K562 (cell line): ENCODE measurements around the gene TMPRSS9. TPM values are rescaled to one million over a fixed set of nuclear protein-coding genes. Genes with fewer than 3 reads are reported as not detected.

Experiments
- ATAC-seq: fragments of 200-7000 bp; cut with Tn5 transposase; 3 replicates; pipeline ENCODE4 v1.9.1; 2020; ENCODE audit warnings: moderate library complexity
- BruUV-seq: library from RNA; stranded (reverse); fragments of 400-500 nt; replicated peaks from 2 replicates; lab custom pipeline; 2021; lab: Mats Ljungman, UMichigan
- CTCF ChIA-PET: fragments of 300-600 bp; formaldehyde crosslinking; extraction: SDS; loops from one replicate; lab custom pipeline; 2021; ENCODE audit warnings: low intra/inter-chr PET ratio; lab: Yijun Ruan, JAX
- POLR2A ChIA-PET: fragments of 300-600, 350-650 bp; sonication (Branson Sonifier 250); formaldehyde crosslinking; extraction: SDS; loops from one replicate; lab custom pipeline; 2021; ENCODE audit warnings: antibody characterized with exemption, inconsistent platforms; lab: Yijun Ruan, JAX
- DNase-seq, 4 experiments: peaks; one replicate each; pipeline versions ENCODE4 v3.0.0 to v3.0.0-alpha.2; 2011 to 2018; ENCODE audit warnings: low spot score in 3 of 4, mixed read lengths in 3 of 4; ENCODE audit errors: extremely low read depth in 1 of 4
- FAIRE-seq: peaks from 2 replicates; lab custom pipeline; 2011; peaks lifted over from hg19 to GRCh38; lab: Jason Lieb, UNC
- H2AFZ ChIP-seq: 2 replicates; pipeline ENCODE4 v1.6.0; 2011; ENCODE audit warnings: low read depth, low read length, control low read depth, inconsistent platforms
- H3K27ac ChIP-seq: fragments of 200-600 bp; 3 replicates; pipeline ENCODE4 v1.8.0; 2011; ENCODE audit warnings: low read depth, mild to moderate bottlenecking, control low read depth, inconsistent platforms, low read length, moderate library complexity, mixed read lengths; ENCODE audit errors: extremely low read depth
- H3K27me3 ChIP-seq, 2 experiments: fragments of 300-600 bp in 1 of 2; 2 replicates in 1 of 2; 3 replicates in 1 of 2; pipeline versions ENCODE4 v1.6.0 to v1.8.0; 2011; ENCODE audit warnings: inconsistent platforms in 2 of 2, low read length in 2 of 2, mild to moderate bottlenecking in 1 of 2, mixed read lengths in 1 of 2, moderate library complexity in 1 of 2; ENCODE audit not compliant: control insufficient read depth in 2 of 2, insufficient read depth in 2 of 2
- H3K36me3 ChIP-seq: fragments of 300-600 bp; 3 replicates; pipeline ENCODE4 v1.8.0; 2011; ENCODE audit warnings: mild to moderate bottlenecking, low read length, inconsistent platforms; ENCODE audit not compliant: control insufficient read depth, insufficient read depth
- H3K4me1 ChIP-seq, 2 experiments: fragments of 200-600 bp in 1 of 2; replicated peaks in 1 of 2; 2 replicates in 1 of 2; 3 replicates in 1 of 2; pipeline versions ENCODE4 v1.5.1 to v1.8.0; 2011; ENCODE audit warnings: inconsistent platforms in 2 of 2, low read length in 2 of 2, mild to moderate bottlenecking in 1 of 2, mixed read lengths in 1 of 2, moderate library complexity in 1 of 2; ENCODE audit not compliant: control insufficient read depth in 2 of 2, insufficient read depth in 2 of 2
- H3K4me2 ChIP-seq: 2 replicates; pipeline ENCODE4 v1.6.1; 2011; ENCODE audit warnings: low read length, control low read depth, inconsistent platforms, mixed read lengths; ENCODE audit not compliant: insufficient read depth
- H3K4me3 ChIP-seq: fragments of 200-600 bp; sonication (generic), shearing (Covaris generic); 2 replicates; pipeline ENCODE4 v1.5.1; 2016; ENCODE audit warnings: control low read depth, inconsistent platforms
- H3K79me2 ChIP-seq: fragments of 200-600 bp; 3 replicates; pipeline ENCODE4 v1.8.0; 2011; ENCODE audit warnings: low read length, inconsistent platforms; ENCODE audit not compliant: control insufficient read depth, insufficient read depth
- H3K9ac ChIP-seq, 2 experiments: 2 replicates each; pipeline versions ENCODE4 v1.6.0 to v1.6.1; 2011; ENCODE audit warnings: low read depth in 2 of 2, low read length in 2 of 2, control low read depth in 1 of 2, inconsistent platforms in 1 of 2, mild to moderate bottlenecking in 1 of 2, mixed read lengths in 1 of 2; ENCODE audit not compliant: insufficient read depth in 1 of 2
- H3K9me1 ChIP-seq: one replicate; pipeline ENCODE4 v1.6.0; 2011; ENCODE audit warnings: inconsistent platforms, mild to moderate bottlenecking, low read length, moderate library complexity; ENCODE audit not compliant: control insufficient read depth, insufficient read depth
- H3K9me3 ChIP-seq: replicated peaks from 2 replicates; pipeline ENCODE4 v1.5.1; 2011; ENCODE audit warnings: low read depth, low read length, inconsistent platforms; ENCODE audit not compliant: control insufficient read depth, insufficient read depth
- H4K20me1 ChIP-seq: replicated peaks from 2 replicates; pipeline ENCODE4 v1.6.1; 2011; ENCODE audit warnings: low read length, inconsistent platforms, mixed read lengths; ENCODE audit not compliant: control insufficient read depth, insufficient read depth
- CBX1 ChIP-seq: sonication (generic); IDR thresholded peaks from 2 replicates; pipeline ENCODE4 v1.6.1; 2016; ENCODE audit warnings: antibody characterized with exemption, low read depth, mild to moderate bottlenecking
- CLOCK ChIP-seq: fragments of 250-450 bp; sonication (Bioruptor Pico); IDR thresholded peaks from 2 replicates; pipeline ENCODE4 v1.4.0; 2020; ENCODE audit warnings: mild to moderate bottlenecking, moderate library complexity, borderline replicate concordance
- HLTF ChIP-seq: fragments of 450-650 bp; IDR thresholded peaks from 2 replicates; pipeline ENCODE4 v1.6.1; 2016
- KDM1A ChIP-seq, 2 experiments: fragments of 450-650 bp; IDR thresholded peaks; 2 replicates each; pipeline ENCODE4 v1.6.1; 2016; ENCODE audit warnings: mild to moderate bottlenecking in 2 of 2
- PML ChIP-seq: IDR thresholded peaks from 2 replicates; pipeline ENCODE4 v1.6.1; 2012; ENCODE audit warnings: low read length, inconsistent platforms
- PTBP1 ChIP-seq: fragments of 200-400 bp; formaldehyde crosslinking; IDR thresholded peaks from 2 replicates; pipeline ENCODE4 v1.6.1; 2017; ENCODE audit warnings: low read depth, low read length
- RBM25 ChIP-seq: fragments of 200-400 bp; formaldehyde crosslinking; IDR thresholded peaks from 2 replicates; pipeline ENCODE4 v1.6.1; 2018; ENCODE audit warnings: low read length, low read depth, moderate library complexity; ENCODE audit not compliant: severe bottlenecking
- RCOR1 ChIP-seq, 2 experiments: IDR thresholded peaks; 2 replicates each; pipeline ENCODE4 v1.6.1; 2012; ENCODE audit warnings: low read depth in 2 of 2, low read length in 2 of 2, borderline replicate concordance in 1 of 2, improper control_type of control experiment in 1 of 2
- SMARCA5 ChIP-seq: fragments of 450-650 bp; IDR thresholded peaks from 2 replicates; pipeline ENCODE4 v1.6.1; 2016
- TAL1 ChIP-seq: fragments of 450-650 bp; IDR thresholded peaks from 2 replicates; pipeline ENCODE4 v1.6.1; 2016; ENCODE audit warnings: mild to moderate bottlenecking
- ZNF395 ChIP-seq: fragments of 200-800 bp; sonication (Bioruptor generic); IDR thresholded peaks from 2 replicates; pipeline ENCODE4 v1.6.1; 2017; ENCODE audit warnings: missing genetic modification characterization, missing compliant biosample characterization
- WGBS: fragments of 100-300 bp; shearing (Covaris generic); methylation state at CpG from one replicate; pipeline ENCODE4 v1.1.6; 2016; ENCODE audit warnings: low coverage, mixed read lengths; ENCODE audit not compliant: insufficient coverage; ENCODE audit errors: missing lambda C conversion rate; 5-methylcytosine and 5-hydroxymethylcytosine counted together
- in situ Hi-C: fragments of 300-500 bp; cut with MboI; formaldehyde crosslinking; loops from 4 replicates; pipeline ENCODE4 v1.15.0; 2018; ENCODE audit warnings: inconsistent platforms, mixed read lengths
- intact Hi-C: fragments of 100-400 bp; cut with micrococcal nuclease; formaldehyde crosslinking; loops from 2 replicates; pipeline ENCODE4 v1.14.2; 2022
- polyA plus RNA-seq, 8 experiments: library from polyadenylated mRNA; depleted of rRNA in 4 of 8; stranded (reverse) in 5 of 8; unstranded in 3 of 8; fragments of >200 nt; fragmentation: Nextera tagmentation in 2 of 8; fragmentation: Illumina TruSeq in 1 of 8; extraction: Ambion mirVana in 2 of 8; extraction: Trizol in 1 of 8; gene quantifications; 2 replicates each; pipeline versions ENCODE4 v1.2.1 to v1.2.3, GENCODE V29; 2011 to 2014; ENCODE audit warnings: inconsistent platforms in 1 of 8, missing spikeins in 1 of 8
- total RNA-seq, 7 experiments: library from RNA; depleted of rRNA in 6 of 7; stranded (reverse); fragments of >200 nt in 6 of 7; fragmentation: Illumina TruSeq in 2 of 7; extraction: Trizol in 2 of 7; gene quantifications; 2 replicates each; pipeline versions ENCODE4 v1.2.1 to v1.2.3, GENCODE V29; 2011 to 2021; ENCODE audit warnings: low replicate concordance in 1 of 7

TMPRSS9 gene
- total and polyA plus RNA-seq, 9 of the 15 experiments (the other 6 are each of a cell fraction or from before 2014, with no cell fraction given), result 0.01 to 0.03 TPM; not detected in 7

GRCh38 chr19:2410023-2410422 is 50.0 kb downstream of the TMPRSS9 start:
- intact Hi-C loops, result no loop called here
- no TSS peak for BruUV-seq
- FAIRE-seq (no peak), DNase-seq (no peak), ATAC-seq (no peak)
- Histone ChIP-seq H3K9me3 (no peaks in the 10 kb centered on the region; the same call in 1 of the 2 replicates), H2AFZ (no peak overlapping the region), H3K9ac (no peak overlapping the region), H3K27me3 (peaks cover 0 to 4% of the 10 kb centered on the region in 2 experiments; a peak in 2 of 5 replicates), H3K4me2 (no peak overlapping the region), H3K27ac (no peak overlapping the region), H3K4me3 (no peak overlapping the region), H3K9me1 (no peaks in the 10 kb centered on the region), H4K20me1 (no peaks in the 10 kb centered on the region), H3K4me1 (peaks cover 0 to 13% of the 10 kb centered on the region in 2 experiments; a peak in 2 of 5 replicates), H3K79me2 (no peaks in the 10 kb centered on the region), H3K36me3 (no peaks in the 10 kb centered on the region)
- 43% methylated on average over 7 of the region's 7 CpGs for WGBS
- in situ Hi-C loops, result no loop called here
- peak in 1 of 2 experiments; percentile 53; a peak in 1 of 4 replicates for TF ChIP-seq RCOR1 (IDR thresholded peaks at IDR 0.05; ENCODE audit: borderline replicate concordance in 1 of 2, low read depth in 2 of 2, low read length in 2 of 2)
- TF ChIP-seq ZNF395 (CRISPR knock-in tag), result 0 out of 2 replicates have a peak, but pooled peaks have one; percentile 23
- TF ChIP-seq SMARCA5, result 0 out of 2 replicates have a peak, but pooled peaks have one; percentile 14
- peak; percentile 96 for TF ChIP-seq RBM25
- 0 out of 4 replicates have a peak, but pooled peaks of 1 of the 2 experiments have one; percentile 1 for TF ChIP-seq KDM1A (IDR thresholded peaks at IDR 0.05)
- 0 out of 2 replicates have a peak, but pooled peaks have one; percentile 37 for TF ChIP-seq CBX1
- TF ChIP-seq PTBP1, result peak; percentile 60; the same call in 1 of the 2 replicates
- peak; percentile 82; the same call in 1 of the 2 replicates for TF ChIP-seq HLTF
- no peak for TF ChIP-seq TAL1
- no peak for TF ChIP-seq PML
- no peak for TF ChIP-seq CLOCK (CRISPR knock-in tag)
- POLR2A ChIA-PET, result interaction anchor here (0.6 to 0.9 kb wide), 3 partner anchors 24 to 66 kb away, joined by 3 read pairs; partner anchors contain the start of gene LMNB2
- CTCF ChIA-PET, result no interaction called here
